ENCODE data around the gene ADIG.
A peak's percentile ranks its signal among the peaks of the same experiment; 100 is the strongest.

Gene ADIG

DNA sequence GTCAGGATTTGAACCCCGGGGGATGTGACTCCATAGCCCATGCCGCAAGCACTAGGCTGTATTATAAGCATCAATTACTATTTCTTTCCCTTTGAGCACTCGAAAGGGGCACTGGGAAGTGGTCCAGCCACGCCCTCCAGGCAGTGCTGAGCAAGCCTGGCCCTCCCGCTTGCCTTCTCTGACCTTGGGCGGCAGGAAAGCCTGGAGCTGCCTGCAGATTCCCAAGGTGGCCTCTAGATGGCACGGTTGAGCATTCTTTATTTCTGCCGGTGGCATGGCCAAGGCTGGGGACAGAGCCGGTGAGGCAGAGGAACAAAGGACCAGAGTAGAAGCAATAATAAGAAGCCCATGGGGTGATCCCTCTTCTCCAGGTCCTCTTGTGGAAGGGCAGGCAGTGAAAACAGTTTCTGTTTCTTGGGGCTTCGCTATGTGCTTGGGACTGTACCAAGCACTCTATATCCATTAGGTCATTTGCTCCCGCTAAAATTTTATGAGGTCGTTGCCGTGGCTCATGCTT lies 52.6 kb downstream of the ADIG start:
- no peak for TF ChIP-seq ZFX (IDR thresholded peaks at IDR 0.05; ENCODE audit: borderline replicate concordance)
- TF ChIP-seq, protein P1, sequence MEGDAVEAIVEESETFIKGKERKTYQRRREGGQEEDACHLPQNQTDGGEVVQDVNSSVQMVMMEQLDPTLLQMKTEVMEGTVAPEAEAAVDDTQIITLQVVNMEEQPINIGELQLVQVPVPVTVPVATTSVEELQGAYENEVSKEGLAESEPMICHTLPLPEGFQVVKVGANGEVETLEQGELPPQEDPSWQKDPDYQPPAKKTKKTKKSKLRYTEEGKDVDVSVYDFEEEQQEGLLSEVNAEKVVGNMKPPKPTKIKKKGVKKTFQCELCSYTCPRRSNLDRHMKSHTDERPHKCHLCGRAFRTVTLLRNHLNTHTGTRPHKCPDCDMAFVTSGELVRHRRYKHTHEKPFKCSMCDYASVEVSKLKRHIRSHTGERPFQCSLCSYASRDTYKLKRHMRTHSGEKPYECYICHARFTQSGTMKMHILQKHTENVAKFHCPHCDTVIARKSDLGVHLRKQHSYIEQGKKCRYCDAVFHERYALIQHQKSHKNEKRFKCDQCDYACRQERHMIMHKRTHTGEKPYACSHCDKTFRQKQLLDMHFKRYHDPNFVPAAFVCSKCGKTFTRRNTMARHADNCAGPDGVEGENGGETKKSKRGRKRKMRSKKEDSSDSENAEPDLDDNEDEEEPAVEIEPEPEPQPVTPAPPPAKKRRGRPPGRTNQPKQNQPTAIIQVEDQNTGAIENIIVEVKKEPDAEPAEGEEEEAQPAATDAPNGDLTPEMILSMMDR (IDR thresholded peaks at IDR 0.05), result peak; percentile 92

DNA sequence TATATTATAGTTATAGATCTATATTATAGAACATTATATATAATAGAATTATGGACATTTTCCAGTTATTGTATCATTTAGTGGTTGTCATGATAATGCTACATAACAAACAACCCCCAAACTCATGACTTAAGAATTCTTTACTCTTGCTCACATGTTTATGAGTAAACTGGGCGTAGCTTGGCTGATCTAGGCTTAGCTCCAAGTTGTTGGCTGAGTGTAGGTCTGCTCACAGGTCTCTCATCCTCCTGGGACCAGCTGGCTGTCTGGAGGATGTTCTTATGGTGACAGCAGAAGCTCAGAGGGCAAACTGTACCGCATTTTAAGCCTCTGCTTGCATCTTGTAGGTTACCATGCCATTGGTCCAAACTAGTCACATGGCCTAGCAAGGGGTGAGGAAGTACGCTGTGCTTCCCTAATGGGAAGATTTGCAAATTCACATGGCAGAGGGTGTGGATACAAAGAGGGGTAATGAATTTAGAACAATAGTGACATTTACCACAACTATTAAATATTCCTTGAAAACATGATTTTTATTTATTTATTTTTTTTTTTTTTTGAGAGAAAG lies 54.8 kb downstream of the ADIG start:
- no peak overlapping the region for H3K27ac ChIP-seq
- TF ChIP-seq, protein P1 (IDR thresholded peaks at IDR 0.05), result no peak
- no peak for TF ChIP-seq ZFX (IDR thresholded peaks at IDR 0.05; ENCODE audit: borderline replicate concordance)

More for the DNA sequence above, 52.6 kb downstream of the ADIG start:
- no peak overlapping the region for H3K27ac ChIP-seq

Measured in 22Rv1 (cell line).